Brain microvascular endothelial cell (primary cell): ENCODE measurements around the gene RNLS.
A peak's percentile ranks its signal among the peaks of the same experiment; 100 is the strongest.

Source experiments
- DNase-seq: peaks from one replicate; pipeline ENCODE4 v3.0.0-alpha.2; 2020
- H3K27ac ChIP-seq: fragments of 250-450 bp; sonication (Bioruptor Pico); 2 replicates; pipeline ENCODE4 v1.5.1; 2020; ENCODE audit warnings: mild to moderate bottlenecking, moderate library complexity
- H3K27me3 ChIP-seq: fragments of 250-450 bp; sonication (Bioruptor Pico); replicated peaks from 2 replicates; pipeline ENCODE4 v1.5.1; 2020; ENCODE audit warnings: mild to moderate bottlenecking
- H3K36me3 ChIP-seq: fragments of 250-450 bp; sonication (Bioruptor Pico); replicated peaks from 2 replicates; pipeline ENCODE4 v1.5.1; 2020; ENCODE audit warnings: mild to moderate bottlenecking
- H3K4me3 ChIP-seq: 2 replicates; pipeline ENCODE4 v1.5.1; 2011; ENCODE audit warnings: low read depth, mild to moderate bottlenecking, control low read depth, low read length, moderate library complexity
- in situ Hi-C: cut with HindIII; loops from 2 replicates; pipeline ENCODE4 v1.10.0; 2017; ENCODE audit warnings: low sequenced_read_pairs, low pct_ligation_motif_present
- TF ChIP-seq, protein P1 (sequence below): IDR thresholded peaks from 2 replicates; pipeline ENCODE4 v1.5.1; 2011; ENCODE audit warnings: low read depth, mild to moderate bottlenecking, moderate library complexity, low read length, control low read depth, inconsistent platforms; ENCODE audit errors: missing control alignments

Gene RNLS

DNA sequence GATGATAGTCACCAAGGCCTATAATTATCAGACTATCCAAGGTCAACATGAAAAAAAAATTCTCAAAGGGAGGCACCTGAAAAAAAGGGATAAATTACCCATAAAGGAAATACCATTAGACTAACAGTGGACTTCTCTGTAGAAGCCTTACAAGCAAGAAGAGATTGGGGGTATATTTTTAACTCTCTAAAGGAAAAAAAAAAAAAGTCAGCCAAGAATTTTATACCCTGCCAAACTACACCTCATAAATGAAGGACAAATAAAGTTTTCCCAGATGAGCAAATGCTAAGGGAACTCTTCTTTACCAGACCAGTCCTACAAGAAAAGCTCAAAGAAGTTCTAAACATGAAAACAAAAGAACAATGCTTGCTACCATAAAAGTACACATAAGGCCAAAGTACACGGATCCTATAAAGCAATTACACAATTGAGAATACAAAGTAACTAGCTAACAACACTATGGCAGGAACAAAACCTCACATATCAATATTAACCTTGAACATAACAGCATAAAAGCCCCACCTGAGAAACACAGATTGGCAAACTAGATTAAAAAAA lies 263.1 kb downstream of the RNLS start:
- TF ChIP-seq, protein P1, sequence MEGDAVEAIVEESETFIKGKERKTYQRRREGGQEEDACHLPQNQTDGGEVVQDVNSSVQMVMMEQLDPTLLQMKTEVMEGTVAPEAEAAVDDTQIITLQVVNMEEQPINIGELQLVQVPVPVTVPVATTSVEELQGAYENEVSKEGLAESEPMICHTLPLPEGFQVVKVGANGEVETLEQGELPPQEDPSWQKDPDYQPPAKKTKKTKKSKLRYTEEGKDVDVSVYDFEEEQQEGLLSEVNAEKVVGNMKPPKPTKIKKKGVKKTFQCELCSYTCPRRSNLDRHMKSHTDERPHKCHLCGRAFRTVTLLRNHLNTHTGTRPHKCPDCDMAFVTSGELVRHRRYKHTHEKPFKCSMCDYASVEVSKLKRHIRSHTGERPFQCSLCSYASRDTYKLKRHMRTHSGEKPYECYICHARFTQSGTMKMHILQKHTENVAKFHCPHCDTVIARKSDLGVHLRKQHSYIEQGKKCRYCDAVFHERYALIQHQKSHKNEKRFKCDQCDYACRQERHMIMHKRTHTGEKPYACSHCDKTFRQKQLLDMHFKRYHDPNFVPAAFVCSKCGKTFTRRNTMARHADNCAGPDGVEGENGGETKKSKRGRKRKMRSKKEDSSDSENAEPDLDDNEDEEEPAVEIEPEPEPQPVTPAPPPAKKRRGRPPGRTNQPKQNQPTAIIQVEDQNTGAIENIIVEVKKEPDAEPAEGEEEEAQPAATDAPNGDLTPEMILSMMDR: no peak
- H3K27ac ChIP-seq: no peak overlapping the region
- no peak overlapping the region for H3K4me3 ChIP-seq
- H3K27me3 ChIP-seq: no peaks in the 10 kb centered on the region
- DNase-seq: no peak
- in situ Hi-C loops: no loop called here
- no peaks in the 10 kb centered on the region for H3K36me3 ChIP-seq

DNA sequence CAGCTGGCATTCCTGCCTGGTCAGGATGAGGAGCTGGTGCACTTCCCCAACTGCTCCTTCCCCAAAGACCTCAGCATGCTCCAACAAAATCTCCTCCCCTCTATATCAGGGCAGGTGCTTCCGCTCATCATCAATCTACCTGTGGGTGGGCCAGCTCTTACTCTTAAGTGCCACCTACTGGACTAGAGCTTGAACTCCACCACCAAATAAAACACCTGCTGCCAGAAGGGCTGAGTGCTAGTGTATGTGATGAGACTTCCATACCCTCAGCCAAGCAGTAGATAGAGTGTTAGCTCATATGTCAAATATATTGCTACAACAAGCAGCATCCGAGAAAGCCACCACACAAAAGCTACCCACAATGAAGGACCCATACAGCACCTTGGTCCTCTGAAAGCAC lies 264.3 kb downstream of the RNLS start:
- H3K36me3 ChIP-seq: no peaks in the 10 kb centered on the region
- H3K4me3 ChIP-seq: no peak overlapping the region
- no peaks in the 10 kb centered on the region for H3K27me3 ChIP-seq
- no peak for DNase-seq
- no peak overlapping the region for H3K27ac ChIP-seq
- in situ Hi-C loops: no loop called here
- TF ChIP-seq, protein P1: peak; percentile 48

DNA sequence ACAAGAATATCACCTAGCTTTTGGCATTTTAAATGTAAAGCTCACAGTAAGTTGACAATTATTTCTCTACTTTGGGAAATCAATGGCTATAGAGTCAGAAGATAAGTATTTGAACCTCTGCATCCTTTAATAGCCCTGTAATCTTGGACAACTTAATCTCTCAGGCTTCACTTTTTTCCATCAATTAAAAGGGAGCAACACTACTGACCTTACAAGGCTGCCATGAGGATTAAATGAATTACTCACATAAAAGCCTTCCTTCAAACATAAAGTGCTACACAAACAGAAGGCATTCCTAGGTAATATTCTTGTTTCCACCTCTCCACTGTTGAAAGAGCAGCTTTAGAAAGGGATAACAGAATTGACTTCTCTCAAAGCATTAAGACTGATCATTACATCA lies 266.0 kb downstream of the RNLS start:
- H3K4me3 ChIP-seq: no peak overlapping the region
- no peak for DNase-seq
- H3K27ac ChIP-seq: no peak overlapping the region
- in situ Hi-C loops: no loop called here
- no peaks in the 10 kb centered on the region for H3K27me3 ChIP-seq
- TF ChIP-seq, protein P1: no peak
- no peaks in the 10 kb centered on the region for H3K36me3 ChIP-seq

DNA sequence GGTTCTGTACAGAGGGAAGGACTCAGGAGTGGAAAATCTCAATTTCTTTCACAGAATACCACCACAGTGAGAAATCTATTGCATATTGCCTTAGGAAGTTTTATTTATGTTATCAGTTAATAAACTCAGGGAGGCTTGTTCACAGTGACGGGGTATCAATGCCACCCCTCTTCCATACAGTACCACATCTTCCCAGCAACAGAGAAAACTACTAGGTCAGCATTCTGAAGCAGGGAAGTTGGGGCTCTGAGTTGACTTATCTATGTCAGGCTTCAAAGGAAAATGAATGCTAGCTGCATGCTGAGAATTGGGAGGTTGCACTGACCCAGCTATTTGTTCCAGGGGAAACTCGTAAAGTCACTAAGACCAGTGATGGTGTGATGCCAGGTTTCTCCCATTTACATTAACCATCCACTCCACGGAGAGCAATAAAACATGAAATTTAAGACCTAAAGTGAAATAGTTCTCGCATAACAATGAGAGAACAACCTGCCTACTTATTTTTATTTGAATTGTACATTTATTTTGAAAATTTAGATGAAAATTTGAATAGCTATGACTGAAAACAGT lies 266.7 kb downstream of the RNLS start:
- no peak for DNase-seq
- no peak overlapping the region for H3K27ac ChIP-seq
- H3K36me3 ChIP-seq: no peaks in the 10 kb centered on the region
- TF ChIP-seq, protein P1: no peak
- no peak overlapping the region for H3K4me3 ChIP-seq
- H3K27me3 ChIP-seq: no peaks in the 10 kb centered on the region
- in situ Hi-C loops: no loop called here

DNA sequence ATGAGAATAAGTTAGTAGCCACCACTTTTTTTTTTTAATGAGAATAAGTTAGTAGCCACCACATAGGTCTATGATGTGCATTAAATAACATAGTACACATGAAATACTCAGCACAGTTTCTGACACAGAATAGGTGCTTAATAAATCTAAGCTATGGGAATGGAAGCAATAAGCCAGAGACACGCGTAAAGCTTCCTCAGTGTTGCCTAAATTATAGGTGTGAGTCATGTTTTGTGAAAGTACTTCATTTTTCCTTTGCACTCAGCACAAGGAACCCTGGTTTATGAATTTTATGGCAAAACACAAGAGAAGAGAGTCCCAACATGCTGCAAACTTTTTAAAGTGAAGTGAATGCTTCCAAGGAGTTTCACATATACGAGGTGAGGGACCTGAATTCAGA lies 267.4 kb downstream of the RNLS start:
- in situ Hi-C loops: no loop called here
- Histone ChIP-seq H3K4me3 (no peak overlapping the region), H3K27ac (no peak overlapping the region), H3K36me3 (no peaks in the 10 kb centered on the region), H3K27me3 (no peaks in the 10 kb centered on the region)
- DNase-seq: no peak
- TF ChIP-seq, protein P1: no peak

DNA sequence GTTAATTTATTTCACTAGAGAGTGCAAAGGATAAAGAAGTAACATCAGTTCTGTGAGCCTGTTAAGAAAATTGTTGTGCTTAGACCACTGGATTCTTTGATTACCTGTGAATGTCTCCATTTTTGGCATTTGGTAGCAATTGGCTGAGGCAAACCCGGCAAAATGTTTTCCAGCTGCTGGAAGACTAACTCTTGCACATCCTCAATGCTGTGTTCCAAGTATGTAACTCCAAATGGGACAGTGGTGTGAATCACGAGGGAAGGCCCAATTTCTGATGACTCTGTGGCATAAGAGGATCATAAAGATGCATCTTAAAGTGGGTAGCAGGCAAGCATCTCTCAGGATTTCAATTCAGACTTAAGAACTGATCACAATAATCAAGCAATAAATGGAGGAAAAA lies 268.8 kb downstream of the RNLS start:
- TF ChIP-seq, protein P1: no peak
- no peaks in the 10 kb centered on the region for H3K27me3 ChIP-seq
- no peak overlapping the region for H3K27ac ChIP-seq
- H3K4me3 ChIP-seq: no peak overlapping the region
- no peak for DNase-seq
- in situ Hi-C loops: no loop called here
- H3K36me3 ChIP-seq: no peaks in the 10 kb centered on the region
